Endothelial cell of umbilical vein (primary cell): ENCODE data around the gene NEB. TPM values are rescaled to one million over a fixed set of nuclear protein-coding genes. Genes with fewer than 3 reads are reported as not detected.

Experiments
- BruUV-seq: library from RNA; stranded (reverse); fragments of 400-500 nt; replicated peaks from 2 replicates; lab custom pipeline; 2021; lab: Mats Ljungman, UMichigan
- CTCF ChIA-PET: fragments of 300-600, 350-600 bp; sonication (Branson Sonifier 250); formaldehyde crosslinking; loops from one replicate; lab custom pipeline; 2021; ENCODE audit warnings: antibody characterized with exemption, inconsistent platforms; lab: Charles Lee
- POLR2A ChIA-PET: fragments of 300-600, 350-600 bp; sonication (Branson Sonifier 250); formaldehyde crosslinking; loops from one replicate; lab custom pipeline; 2021; ENCODE audit warnings: antibody characterized with exemption, inconsistent platforms; lab: Charles Lee
- DNase-seq: peaks from one replicate; pipeline ENCODE4 v3.0.0-alpha.2; 2011; ENCODE audit warnings: low read depth, low spot score
- FAIRE-seq: peaks from 2 replicates; lab custom pipeline; 2011; peaks lifted over from hg19 to GRCh38; lab: Jason Lieb, UNC
- H2AFZ ChIP-seq: 2 replicates; pipeline ENCODE4 v1.6.0; 2012; ENCODE audit warnings: low read depth, low read length, control low read depth, inconsistent platforms
- H3K27ac ChIP-seq: 2 replicates; pipeline ENCODE4 v1.5.1; 2011; ENCODE audit warnings: low read depth, mild to moderate bottlenecking, control low read depth, low read length, moderate library complexity; ENCODE audit not compliant: insufficient read depth
- H3K27me3 ChIP-seq, 2 experiments: 2 replicates each; pipeline versions ENCODE4 v1.6.0 to v1.6.1; 2011; ENCODE audit warnings: low read length in 2 of 2, mixed read lengths in 1 of 2; ENCODE audit not compliant: control insufficient read depth in 2 of 2, insufficient read depth in 2 of 2
- H3K36me3 ChIP-seq, 2 experiments: 2 replicates in 1 of 2; 3 replicates in 1 of 2; pipeline ENCODE4 v1.5.1; 2011; ENCODE audit warnings: low read length in 2 of 2, mild to moderate bottlenecking in 1 of 2, moderate library complexity in 1 of 2; ENCODE audit not compliant: control insufficient read depth in 2 of 2, insufficient read depth in 2 of 2; ENCODE audit errors: extremely low read depth in 1 of 2
- H3K4me1 ChIP-seq: 3 replicates; pipeline ENCODE4 v1.5.1; 2011; ENCODE audit warnings: mild to moderate bottlenecking, low read length; ENCODE audit not compliant: control insufficient read depth, insufficient read depth; ENCODE audit errors: extremely low read depth
- H3K4me2 ChIP-seq: 2 replicates; pipeline ENCODE4 v1.6.1; 2011; ENCODE audit warnings: low read length, control low read depth, mixed read lengths; ENCODE audit not compliant: insufficient read depth
- H3K4me3 ChIP-seq, 3 experiments: fragments of 200-600 bp in 1 of 3; sonication (generic), shearing (Covaris generic) in 1 of 3; replicated peaks in 1 of 3; 2 replicates each; pipeline ENCODE4 v1.5.1; 2011 to 2016; ENCODE audit warnings: control low read depth in 3 of 3, low read length in 3 of 3, mild to moderate bottlenecking in 2 of 3, inconsistent platforms in 1 of 3, low read depth in 1 of 3, moderate library complexity in 1 of 3; ENCODE audit not compliant: insufficient read depth in 1 of 3
- H3K79me2 ChIP-seq: 2 replicates; pipeline ENCODE4 v1.6.0; 2012; ENCODE audit warnings: low read length, inconsistent platforms; ENCODE audit not compliant: control insufficient read depth, insufficient read depth
- H3K9ac ChIP-seq: replicated peaks from 2 replicates; pipeline ENCODE3; 2011; ENCODE audit warnings: low read length, control low read depth; ENCODE audit not compliant: insufficient read depth; ENCODE audit errors: extremely low read depth
- H3K9me1 ChIP-seq: replicated peaks from 3 replicates; pipeline ENCODE4 v1.6.0; 2011; ENCODE audit warnings: mild to moderate bottlenecking, low read length; ENCODE audit not compliant: control insufficient read depth, insufficient read depth; ENCODE audit errors: extremely low read depth
- H3K9me3 ChIP-seq: replicated peaks from 2 replicates; pipeline ENCODE4 v1.5.1; 2012; ENCODE audit warnings: low read length, inconsistent platforms; ENCODE audit not compliant: control insufficient read depth, insufficient read depth
- H4K20me1 ChIP-seq: replicated peaks from 2 replicates; pipeline ENCODE3; 2011; ENCODE audit warnings: mild to moderate bottlenecking, low read length; ENCODE audit not compliant: control insufficient read depth, insufficient read depth; ENCODE audit errors: extremely low read depth
- CTCF ChIP-seq, 2 donors: IDR thresholded peaks; 1 replicate in 1 of 2; 2 replicates in 1 of 2; pipeline ENCODE4 v1.5.1; 2011; ENCODE audit warnings: low read length in 2 of 2, mild to moderate bottlenecking in 2 of 2, moderate library complexity in 2 of 2, control low read depth in 1 of 2, inconsistent platforms in 1 of 2, low read depth in 1 of 2; ENCODE audit not compliant: insufficient read depth in 1 of 2; ENCODE audit errors: extremely low read depth in 1 of 2
- EZH2 ChIP-seq: IDR thresholded peaks from 2 replicates; pipeline ENCODE4 v1.6.1; 2012; ENCODE audit warnings: borderline replicate concordance, low read depth, mild to moderate bottlenecking, moderate library complexity, low read length, inconsistent platforms; ENCODE audit not compliant: severe bottlenecking
- FOS ChIP-seq: IDR thresholded peaks from 2 replicates; pipeline ENCODE4 v1.6.1; 2011; ENCODE audit warnings: mild to moderate bottlenecking, low read length, moderate library complexity, borderline replicate concordance; ENCODE audit not compliant: insufficient read depth
- GATA2 ChIP-seq: IDR thresholded peaks from 2 replicates; pipeline ENCODE4 v1.7.0; 2011; ENCODE audit warnings: low read depth, mild to moderate bottlenecking, moderate library complexity, mixed read lengths, low read length; ENCODE audit not compliant: insufficient read length, insufficient read depth
- JUN ChIP-seq: IDR thresholded peaks from 2 replicates; pipeline ENCODE4 v1.6.1; 2011; ENCODE audit warnings: borderline replicate concordance, low read depth; ENCODE audit not compliant: insufficient read length, insufficient read depth
- MAX ChIP-seq: IDR thresholded peaks from 2 replicates; pipeline ENCODE4 v1.6.1; 2011; ENCODE audit not compliant: insufficient read depth, insufficient read length
- MYC ChIP-seq: IDR thresholded peaks from one replicate; pipeline ENCODE4 v1.6.1; 2011; ENCODE audit warnings: mild to moderate bottlenecking, low read depth, low read length
- POLR2A ChIP-seq: IDR thresholded peaks from 2 replicates; pipeline ENCODE4 v1.6.1; 2012; ENCODE audit warnings: low read depth, mild to moderate bottlenecking, control low read depth, low read length
- POLR2AphosphoS5 ChIP-seq: IDR thresholded peaks from 2 replicates; pipeline ENCODE4 v1.6.1; 2012; ENCODE audit warnings: low read depth, mild to moderate bottlenecking, control low read depth, low read length, moderate library complexity; ENCODE audit not compliant: insufficient read depth
- dilution Hi-C: fragments of 300-500 bp; cut with MboI; formaldehyde crosslinking; loops from one replicate; pipeline ENCODE4 v1.15.0; 2019; ENCODE audit warnings: low sequenced_read_pairs; ENCODE audit not compliant: extremely low pct_ligation_motif_present
- intact Hi-C: fragments of 100-400 bp; cut with micrococcal nuclease; formaldehyde crosslinking; loops from one replicate; pipeline ENCODE4 v1.10.0; 2022
- polyA plus RNA-seq, 4 experiments: library from polyadenylated mRNA; depleted of rRNA in 3 of 4; stranded (reverse) in 3 of 4; unstranded in 1 of 4; fragments of >200 nt; gene quantifications; 2 replicates each; pipeline versions ENCODE4 v1.2.1 to v1.2.3, GENCODE V29; 2011 to 2012; ENCODE audit warnings: missing spikeins in 1 of 4
- total RNA-seq: library from RNA; stranded (reverse); gene quantifications from 2 replicates; pipeline ENCODE4 v1.2.3, GENCODE V29; 2021

The NEB gene
- total and polyA plus RNA-seq, 2 donors (not counting 3 experiments of a cell fraction or from before 2014, with no cell fraction given) = 0.84 to 1.8 TPM

- no peak for FAIRE-seq
- intact Hi-C loops (loop anchor here (5.0 kb wide), 1 partner anchor 1841 kb away; no protein-coding TSS in a partner anchor), dilution Hi-C loops (no loop called here)
- H3K4me1 ChIP-seq = no peaks in the 10 kb centered on the region
- no peak for DNase-seq
- ChIA-PET CTCF (interaction anchor here (0.7 to 2.6 kb wide), 7 partner anchors 10 to 200 kb away, joined by 3 to 7 read pairs (median 4); no protein-coding TSS in a partner anchor), POLR2A (no interaction called here)
- H3K4me3 ChIP-seq = no peak overlapping the region
- H3K4me2 ChIP-seq = no peak overlapping the region
- H3K9ac ChIP-seq = no peak overlapping the region
- peaks cover 8 to 19% of the 10 kb centered on the region in 2 experiments for H3K36me3 ChIP-seq
- H3K27ac ChIP-seq = no peak overlapping the region
- no peak overlapping the region for H2AFZ ChIP-seq
- no peaks in the 10 kb centered on the region for H3K9me3 ChIP-seq
- no peaks in the 10 kb centered on the region for H3K9me1 ChIP-seq
- H4K20me1 ChIP-seq = no peaks in the 10 kb centered on the region
- no peaks in the 10 kb centered on the region for H3K79me2 ChIP-seq
- H3K27me3 ChIP-seq = no peaks in the 10 kb centered on the region
- TF ChIP-seq MYC (no peak), JUN (no peak), FOS (no peak), EZH2 (no peak), GATA2 (no peak), POLR2A (no peak), MAX (no peak), POLR2AphosphoS5 (no peak), CTCF (IDR thresholded peaks at IDR 0.05; ENCODE audit: extremely low read depth in 1 of 2, insufficient read depth in 1 of 2, low read depth in 1 of 2, low read length in 2 of 2) (no peak)
- no TSS peak for BruUV-seq
Measured at GRCh38 chr2:151438506-151438905, 295.8 kb downstream of the NEB start.
